Retinal pigment epithelial cell (primary cell): ENCODE measurements around the gene BPIFB1.
A peak's percentile ranks its signal among the peaks of the same experiment; 100 is the strongest.

Experiments used
- DNase-seq: peaks from one replicate; pipeline ENCODE4 v3.0.0-alpha.2; 2010; ENCODE audit warnings: low read depth
- H3K4me3 ChIP-seq: 2 replicates; pipeline ENCODE4 v1.5.1; 2011; ENCODE audit warnings: mild to moderate bottlenecking, low read length, control low read depth, moderate library complexity
- CTCF ChIP-seq: conservative IDR thresholded peaks from 2 replicates; pipeline ENCODE4 v1.5.1; 2011; ENCODE audit warnings: low read depth, low read length, control low read depth, inconsistent platforms

BPIFB1 gene

GRCh38 chr20:33272155-33272873 is 10.7 kb upstream of the BPIFB1 start:
- H3K4me3 ChIP-seq: no peak overlapping the region
- no peak for DNase-seq
- no peak for TF ChIP-seq CTCF

GRCh38 chr20:33273117-33273851 is 9.7 kb upstream of the BPIFB1 start:
- no peak for TF ChIP-seq CTCF
- H3K4me3 ChIP-seq: no peak overlapping the region
- no peak for DNase-seq

GRCh38 chr20:33275215-33275614 is 7.8 kb upstream of the BPIFB1 start:
- no peak for TF ChIP-seq CTCF
- no peak for DNase-seq
- no peak overlapping the region for H3K4me3 ChIP-seq

- H3K4me3 ChIP-seq: no peak overlapping the region
- no peak for DNase-seq
- TF ChIP-seq CTCF: no peak
These were observed 7.1 kb upstream of the BPIFB1 start for GRCh38 chr20:33275871-33276270.

- DNase-seq: no peak
- no peak for TF ChIP-seq CTCF
- H3K4me3 ChIP-seq: no peak overlapping the region
These were observed 6.5 kb upstream of the BPIFB1 start for GRCh38 chr20:33276303-33277113.

GRCh38 chr20:33277471-33278441 is 5.3 kb upstream of the BPIFB1 start:
- no peak overlapping the region for H3K4me3 ChIP-seq
- no peak for TF ChIP-seq CTCF
- DNase-seq: peak; percentile 53
